Stimulated activated CD4-positive, alpha-beta T cell treated with anti-CD3 and anti-CD28 coated beads, Interleukin-4, amount 100 ng/mL, for 4 hours (primary cell): ENCODE data around the gene SLC35D1.
"Not testable (repeated sequence)": the region's sequence is repeated elsewhere in the genome, so short reads cannot be mapped to it uniquely, and the experiment has no call there.

Experiments used
- DNase-seq, 2 experiments: peaks; one replicate each; pipeline ENCODE4 v3.0.0-alpha.2; 2020

Gene SLC35D1

GRCh38 chr1:67053785-67054772 lies at the start of gene SLC35D1:
SLC35D1 (minus strand) TSS chr1:67054148; CDS start chr1:67054013, 135 bp downstream.
- peak; percentile 76 to 81 for DNase-seq

- no peak for DNase-seq
These were observed 49.6 kb upstream of the SLC35D1 start for GRCh38 chr1:67103548-67103947.

GRCh38 chr1:67100833-67101232 lies 46.9 kb upstream of the SLC35D1 start:
- DNase-seq = no peak

- no peak for DNase-seq
These were observed 43.4 kb upstream of the SLC35D1 start for GRCh38 chr1:67097305-67097704.

- DNase-seq = no peak
These were observed 40.2 kb upstream of the SLC35D1 start for GRCh38 chr1:67094191-67094590.

GRCh38 chr1:67089685-67090208 lies 35.8 kb upstream of the SLC35D1 start:
- DNase-seq = no peak

- no peak for DNase-seq
These were observed 34.5 kb upstream of the SLC35D1 start for GRCh38 chr1:67088440-67088839.

- no peak for DNase-seq
These were observed 31.4 kb upstream of the SLC35D1 start for GRCh38 chr1:67085326-67085725.

- no peak for DNase-seq
These were observed 30.9 kb upstream of the SLC35D1 start for GRCh38 chr1:67084765-67085318.

GRCh38 chr1:67078291-67078690 lies 24.3 kb upstream of the SLC35D1 start:
- no peak for DNase-seq

- no peak for DNase-seq
These were observed 23.6 kb upstream of the SLC35D1 start for GRCh38 chr1:67077593-67077992.

GRCh38 chr1:67072749-67073148 lies 18.8 kb upstream of the SLC35D1 start:
- DNase-seq = no peak

- DNase-seq = not testable (repeated sequence)
These were observed 13.7 kb upstream of the SLC35D1 start for GRCh38 chr1:67067655-67068054.

- no peak for DNase-seq
These were observed 8.5 kb upstream of the SLC35D1 start for GRCh38 chr1:67062412-67062811.

GRCh38 chr1:67061266-67061665 lies 7.3 kb upstream of the SLC35D1 start:
- no peak for DNase-seq

- DNase-seq = no peak
These were observed 6.9 kb upstream of the SLC35D1 start for GRCh38 chr1:67060811-67061218.

GRCh38 chr1:67059346-67059745 lies 5.4 kb upstream of the SLC35D1 start:
- no peak for DNase-seq

GRCh38 chr1:67058761-67059160 lies 4.8 kb upstream of the SLC35D1 start:
- no peak for DNase-seq

GRCh38 chr1:67058242-67058641 lies 4.3 kb upstream of the SLC35D1 start:
- DNase-seq = no peak

- peak in 1 of 2 experiments; percentile 23 for DNase-seq
These were observed 488 bp downstream of the SLC35D1 start for GRCh38 chr1:67053535-67053784.

- DNase-seq = no peak
These were observed 1.0 kb downstream of the SLC35D1 start for GRCh38 chr1:67052741-67053534.

GRCh38 chr1:67051196-67051595 lies 2.8 kb downstream of the SLC35D1 start:
- no peak for DNase-seq

- no peak for DNase-seq
These were observed 9.2 kb downstream of the SLC35D1 start for GRCh38 chr1:67044631-67045270.
